HepG2 (cell line): ENCODE data around the gene SRRM4. TPM values are rescaled to one million over a fixed set of nuclear protein-coding genes. Genes with fewer than 3 reads are reported as not detected.

Source experiments
- ATAC-seq: fragments of 200-7000 bp; cut with Tn5 transposase; 3 replicates; pipeline ENCODE4 v1.9.1; 2020; ENCODE audit warnings: mild to moderate bottlenecking, moderate library complexity
- BruUV-seq: library from RNA; stranded (reverse); fragments of 400-500 nt; replicated peaks from 2 replicates; lab custom pipeline; 2021; lab: Mats Ljungman, UMichigan
- CTCF ChIA-PET: fragments of 300-600 bp; formaldehyde crosslinking; extraction: SDS; loops from one replicate; lab custom pipeline; 2021; ENCODE audit warnings: low total read pairs, inconsistent platforms, low intra/inter-chr PET ratio; lab: Yijun Ruan, JAX
- POLR2A ChIA-PET: fragments of 350-600 bp; sonication (Branson Sonifier 250); formaldehyde crosslinking; loops from one replicate; lab custom pipeline; 2020; ENCODE audit warnings: antibody characterized with exemption, inconsistent platforms; lab: Yijun Ruan, JAX
- DNase-seq: peaks from one replicate; pipeline ENCODE4 v3.0.0-alpha.2; 2015; ENCODE audit warnings: low spot score
- FAIRE-seq: peaks from 3 replicates; lab custom pipeline; 2011; peaks lifted over from hg19 to GRCh38; lab: Jason Lieb, UNC
- H2AFZ ChIP-seq: one replicate; pipeline ENCODE4 v1.6.1; 2011; ENCODE audit warnings: low read length, inconsistent platforms
- H3K27ac ChIP-seq: fragments of 300-600 bp; 3 replicates; pipeline ENCODE4 v1.8.0; 2011; ENCODE audit warnings: mixed run types, mild to moderate bottlenecking, mixed read lengths, low read length, inconsistent platforms; ENCODE audit not compliant: insufficient read depth; ENCODE audit errors: extremely low read length
- H3K27me3 ChIP-seq, 2 experiments: fragments of 200-600 bp in 1 of 2; 2 replicates in 1 of 2; 3 replicates in 1 of 2; pipeline versions ENCODE4 v1.6.0 to v1.8.0; 2011; ENCODE audit warnings: low read length in 2 of 2, mild to moderate bottlenecking in 2 of 2, moderate library complexity in 2 of 2, inconsistent platforms in 1 of 2; ENCODE audit not compliant: insufficient read depth in 2 of 2, control insufficient read depth in 1 of 2
- H3K36me3 ChIP-seq, 2 experiments: fragments of 200-600 bp in 1 of 2; replicated peaks in 1 of 2; 2 replicates in 1 of 2; 3 replicates in 1 of 2; pipeline versions ENCODE4 v1.5.1 to v1.8.0; 2011; ENCODE audit warnings: low read length in 2 of 2, inconsistent platforms in 1 of 2; ENCODE audit not compliant: insufficient read depth in 2 of 2, control insufficient read depth in 1 of 2
- H3K4me1 ChIP-seq: 2 replicates; pipeline ENCODE4 v1.5.1; 2012; ENCODE audit warnings: low read length, inconsistent platforms; ENCODE audit not compliant: insufficient read depth
- H3K4me2 ChIP-seq: 2 replicates; pipeline ENCODE4 v1.6.0; 2011; ENCODE audit warnings: low read depth, low read length, inconsistent platforms
- H3K4me3 ChIP-seq, 3 experiments: fragments of 200-600 bp in 1 of 3; sonication (generic), shearing (Covaris generic) in 1 of 3; replicated peaks in 1 of 3; 2 replicates each; pipeline ENCODE4 v1.5.1; 2011 to 2016; ENCODE audit warnings: low read length in 3 of 3, inconsistent platforms in 2 of 3, low read depth in 2 of 3, mild to moderate bottlenecking in 2 of 3, control low read depth in 1 of 3, mixed read lengths in 1 of 3; ENCODE audit not compliant: insufficient read depth in 1 of 3
- H3K79me2 ChIP-seq: one replicate; pipeline ENCODE4 v1.6.1; 2011; ENCODE audit warnings: low read length, inconsistent platforms; ENCODE audit not compliant: insufficient read depth
- H3K9ac ChIP-seq: 2 replicates; pipeline ENCODE4 v1.6.0; 2011; ENCODE audit warnings: mild to moderate bottlenecking, low read depth, low read length, inconsistent platforms; ENCODE audit not compliant: insufficient read depth
- H3K9me3 ChIP-seq: 2 replicates; pipeline ENCODE4 v1.5.1; 2012; ENCODE audit warnings: mild to moderate bottlenecking, low read length
- H4K20me1 ChIP-seq: 2 replicates; pipeline ENCODE4 v1.6.0; 2011; ENCODE audit warnings: inconsistent platforms, mild to moderate bottlenecking, low read length, moderate library complexity; ENCODE audit not compliant: insufficient read depth
- BCL6 ChIP-seq: IDR thresholded peaks from 2 replicates; pipeline ENCODE4 v1.6.1; 2016; ENCODE audit warnings: missing genetic modification reagents, missing compliant biosample characterization
- GPN1 ChIP-seq: sonication (generic); formaldehyde crosslinking; IDR thresholded peaks from 2 replicates; pipeline ENCODE4 v1.5.1; 2020; ENCODE audit warnings: missing genetic modification reagents, borderline replicate concordance
- KAT8 ChIP-seq: IDR thresholded peaks from 2 replicates; pipeline ENCODE4 v1.6.1; 2016; ENCODE audit warnings: missing genetic modification reagents, missing compliant biosample characterization
- MIXL1 ChIP-seq: IDR thresholded peaks from 2 replicates; pipeline ENCODE4 v1.6.1; 2016
- MTF2 ChIP-seq: sonication (generic); formaldehyde crosslinking; IDR thresholded peaks from 2 replicates; pipeline ENCODE4 v1.5.0; 2020; ENCODE audit warnings: missing genetic modification reagents, borderline replicate concordance
- NFE2L2 ChIP-seq: fragments of 150-350 bp; IDR thresholded peaks from 2 replicates; pipeline ENCODE4 v1.6.1; 2014; ENCODE audit warnings: low read length
- NFKBIZ ChIP-seq: IDR thresholded peaks from 2 replicates; pipeline ENCODE4 v1.6.1; 2018; ENCODE audit warnings: missing genetic modification reagents, missing compliant biosample characterization
- U2AF1 ChIP-seq: fragments of 200-400 bp; formaldehyde crosslinking; optimal IDR thresholded peaks from 2 replicates; pipeline ENCODE3; 2017; ENCODE audit warnings: mild to moderate bottlenecking, low read depth, low read length
- ZBTB7B ChIP-seq: sonication (generic); formaldehyde crosslinking; IDR thresholded peaks from 2 replicates; pipeline ENCODE4 v1.4.0; 2020; ENCODE audit warnings: missing genetic modification reagents
- ZNF30 ChIP-seq: sonication (generic); formaldehyde crosslinking; IDR thresholded peaks from 2 replicates; pipeline ENCODE4 v1.5.0; 2020; ENCODE audit warnings: mild to moderate bottlenecking, missing genetic modification reagents
- WGBS: methylation state at CpG from one replicate; pipeline ENCODE4 v1.1.6; 2017; ENCODE audit warnings: low lambda C conversion rate; 5-methylcytosine and 5-hydroxymethylcytosine counted together
- in situ Hi-C: cut with HindIII; loops from 2 replicates; pipeline ENCODE4 v1.10.0; 2017; ENCODE audit warnings: low pct_unique_long_range_greater_than_20kb; ENCODE audit not compliant: extremely low pct_ligation_motif_present
- intact Hi-C: fragments of 100-400 bp; cut with micrococcal nuclease; formaldehyde crosslinking; loops from one replicate; pipeline ENCODE4 v1.10.0; 2022; ENCODE audit not compliant: unreplicated experiment
- polyA plus RNA-seq, 8 experiments: library from polyadenylated mRNA; depleted of rRNA in 3 of 8; stranded (reverse) in 7 of 8; unstranded in 1 of 8; fragments of >200 nt; fragmentation: Illumina TruSeq in 4 of 8; extraction: Trizol in 4 of 8; gene quantifications; 2 replicates each; pipeline versions ENCODE4 v1.2.1 to v1.2.3, GENCODE V29; 2011 to 2016; ENCODE audit warnings: low read depth in 4 of 8, missing spikeins in 1 of 8, mixed read lengths in 1 of 8; ENCODE audit not compliant: insufficient read depth in 1 of 8
- total RNA-seq, 5 experiments: library from RNA; depleted of rRNA; stranded (reverse); fragments of >200 nt; fragmentation: Illumina TruSeq; extraction: Trizol; gene quantifications; 2 replicates each; pipeline ENCODE4 v1.2.3, GENCODE V29; 2016; ENCODE audit warnings: low read depth in 1 of 5
- TF ChIP-seq, protein P1 (sequence below): sonication (generic); formaldehyde crosslinking; IDR thresholded peaks from 2 replicates; pipeline ENCODE4 v1.5.0; 2020; ENCODE audit warnings: mild to moderate bottlenecking, low read depth, missing genetic modification reagents, borderline replicate concordance

Gene SRRM4
- total and polyA plus RNA-seq, 2 of the 13 experiments (the other 11 are each of a cell fraction or from before 2014, with no cell fraction given), result not detected

DNA sequence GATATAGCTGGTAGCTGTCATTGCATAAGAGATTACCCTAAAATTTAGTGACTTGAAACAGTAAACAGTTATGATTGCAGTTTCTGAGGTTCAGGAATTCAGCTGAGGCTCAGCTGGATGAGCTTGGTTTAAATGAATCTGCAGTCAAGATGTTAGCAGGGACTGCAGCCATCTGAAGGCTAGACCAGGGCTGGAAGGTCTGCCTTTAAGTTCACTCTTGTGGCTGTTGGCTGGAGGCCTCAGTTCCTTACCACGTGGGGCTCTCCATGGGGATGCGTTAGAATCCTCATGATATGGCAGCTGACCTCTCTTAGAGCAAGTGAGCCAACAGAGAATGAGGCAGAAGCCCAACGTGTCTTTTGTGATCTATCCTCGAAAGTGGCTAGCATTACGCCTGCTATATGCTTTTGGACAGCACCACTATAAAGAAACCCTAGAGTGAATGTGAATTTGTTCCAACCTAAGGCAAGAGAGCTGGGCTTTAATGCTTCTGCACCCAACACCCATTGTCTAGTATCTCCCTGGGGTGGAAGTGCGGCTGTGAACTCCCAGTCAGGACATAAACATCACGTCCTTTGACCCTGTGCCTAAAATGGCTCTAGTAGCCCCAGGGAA is 223.4 kb downstream of the SRRM4 start:
- ChIA-PET POLR2A (no interaction called here), CTCF (no interaction called here)
- no peak for DNase-seq
- no peak overlapping the region for H3K4me3 ChIP-seq
- no peak overlapping the region for H2AFZ ChIP-seq
- H3K27ac ChIP-seq, result no peak overlapping the region
- no peak for FAIRE-seq
- H4K20me1 ChIP-seq, result no peaks in the 10 kb centered on the region
- H3K4me2 ChIP-seq, result no peak overlapping the region
- H3K4me1 ChIP-seq, result no peaks in the 10 kb centered on the region
- no peaks in the 10 kb centered on the region; a peak in 1 of 5 replicates for H3K27me3 ChIP-seq
- WGBS, result 36% methylated on average over 7 of the region's 7 CpGs
- TF ChIP-seq MIXL1 (CRISPR knock-in tag) (no peak), BCL6 (no peak), GPN1 (CRISPR knock-in tag) (no peak), KAT8 (CRISPR knock-in tag) (no peak), NFE2L2 (no peak), MTF2 (CRISPR knock-in tag) (no peak), NFKBIZ (CRISPR knock-in tag) (no peak), ZNF30 (CRISPR knock-in tag) (no peak), U2AF1 (no peak), ZBTB7B (CRISPR knock-in tag) (no peak)
- TF ChIP-seq, protein P1, sequence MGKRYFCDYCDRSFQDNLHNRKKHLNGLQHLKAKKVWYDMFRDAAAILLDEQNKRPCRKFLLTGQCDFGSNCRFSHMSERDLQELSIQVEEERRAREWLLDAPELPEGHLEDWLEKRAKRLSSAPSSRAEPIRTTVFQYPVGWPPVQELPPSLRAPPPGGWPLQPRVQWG (CRISPR knock-in tag), result no peak
- BruUV-seq, result no TSS peak
- H3K36me3 ChIP-seq, result no peaks in the 10 kb centered on the region
- H3K9ac ChIP-seq, result no peak overlapping the region
- in situ Hi-C loops (no loop called here), intact Hi-C loops (no loop called here)
- no peaks in the 10 kb centered on the region for H3K9me3 ChIP-seq
- H3K79me2 ChIP-seq, result no peaks in the 10 kb centered on the region
- ATAC-seq, result no peak
